Sigmoid colon (tissue), 7 donors: ENCODE results near the gene HYAL4. TPM values are rescaled to one million over a fixed set of nuclear protein-coding genes. Genes with fewer than 3 reads are reported as not detected.
"Not testable (repeated sequence)": the region's sequence is repeated elsewhere in the genome, so short reads cannot be mapped to it uniquely, and the experiment has no call there.

Experiments used
- DNase-seq: peaks from one replicate; pipeline ENCODE4 v3.0.0-alpha.2; 2019
- H3K27ac ChIP-seq, 4 donors: fragments of 200-600 bp; sonication (generic); one replicate each; pipeline ENCODE4 v1.5.1; 2016 to 2019; ENCODE audit warnings: mild to moderate bottlenecking in 1 of 4
- H3K27me3 ChIP-seq, 3 donors: fragments of 200-600 bp; sonication (generic); one replicate each; pipeline ENCODE4 v1.5.1; 2019; ENCODE audit warnings: mild to moderate bottlenecking in 1 of 3
- H3K36me3 ChIP-seq, 4 donors: fragments of 200-600 bp; sonication (generic); one replicate each; pipeline ENCODE4 v1.5.1; 2016 to 2019
- H3K4me1 ChIP-seq, 4 donors: fragments of 200-600 bp; sonication (generic); one replicate each; pipeline ENCODE4 v1.5.1; 2017 to 2019
- H3K4me3 ChIP-seq, 4 donors: fragments of 200-600 bp; sonication (generic); one replicate each; pipeline ENCODE4 v1.5.1; 2017 to 2019; ENCODE audit warnings: mild to moderate bottlenecking in 2 of 4, moderate library complexity in 1 of 4
- H3K9me3 ChIP-seq, 4 donors: fragments of 200-600 bp in 3 of 4; sonication (generic) in 3 of 4; one replicate each; pipeline versions ENCODE4 v1.5.1 to v1.6.1; 2013 to 2019
- EP300 ChIP-seq, 4 donors: sonication (generic); formaldehyde crosslinking; IDR thresholded peaks; one replicate each; pipeline ENCODE4 v1.6.1; 2017; ENCODE audit warnings: antibody characterized with exemption in 4 of 4
- POLR2A ChIP-seq, 2 donors: fragments of 450-650 bp; IDR thresholded peaks; one replicate each; pipeline ENCODE4 v1.6.1; 2016; ENCODE audit warnings: antibody characterized with exemption in 2 of 2, mild to moderate bottlenecking in 2 of 2, moderate library complexity in 2 of 2
- POLR2AphosphoS5 ChIP-seq, 4 donors: sonication (generic); formaldehyde crosslinking; IDR thresholded peaks; one replicate each; pipeline ENCODE4 v1.6.1; 2017; ENCODE audit warnings: antibody characterized with exemption in 4 of 4
- WGBS, 2 donors: extraction: QIAGEN DNeasy Blood & Tissue Kit; methylation state at CpG; one replicate each; pipeline ENCODE4 v1.1.7; 2013; 5-methylcytosine and 5-hydroxymethylcytosine counted together
- intact Hi-C: fragments of 100-400 bp; cut with DNase I; formaldehyde crosslinking; loops from one replicate; pipeline ENCODE4 v1.15.1; 2023
- polyA plus RNA-seq, 3 donors: library from polyadenylated mRNA; stranded (reverse); fragments of 200-250 nt; gene quantifications; one replicate each; pipeline ENCODE4 v1.2.3, GENCODE V29; 2013
- total RNA-seq, 4 donors: library from RNA; depleted of rRNA; stranded (reverse); fragments of >200 nt; gene quantifications; one replicate each; pipeline ENCODE4 v1.1.0, GENCODE V29; 2016
- TF ChIP-seq, protein P1 (sequence below), 4 experiments: fragments of 450-650 bp in 3 of 4; fragments of 200-600 bp in 1 of 4; IDR thresholded peaks; one replicate each; pipeline ENCODE4 v1.5.1; 2016 to 2019; ENCODE audit warnings: antibody characterized with exemption in 4 of 4, mild to moderate bottlenecking in 3 of 4, moderate library complexity in 2 of 4
- donor health status: healthy with polysubstance abuse.
- donor health status: Bipolar disorder and iron deficiency.
- donor health status: healthy.

Gene HYAL4
- total and polyA plus RNA-seq, 7 donors, result 0.09 TPM; not detected in 6

DNA sequence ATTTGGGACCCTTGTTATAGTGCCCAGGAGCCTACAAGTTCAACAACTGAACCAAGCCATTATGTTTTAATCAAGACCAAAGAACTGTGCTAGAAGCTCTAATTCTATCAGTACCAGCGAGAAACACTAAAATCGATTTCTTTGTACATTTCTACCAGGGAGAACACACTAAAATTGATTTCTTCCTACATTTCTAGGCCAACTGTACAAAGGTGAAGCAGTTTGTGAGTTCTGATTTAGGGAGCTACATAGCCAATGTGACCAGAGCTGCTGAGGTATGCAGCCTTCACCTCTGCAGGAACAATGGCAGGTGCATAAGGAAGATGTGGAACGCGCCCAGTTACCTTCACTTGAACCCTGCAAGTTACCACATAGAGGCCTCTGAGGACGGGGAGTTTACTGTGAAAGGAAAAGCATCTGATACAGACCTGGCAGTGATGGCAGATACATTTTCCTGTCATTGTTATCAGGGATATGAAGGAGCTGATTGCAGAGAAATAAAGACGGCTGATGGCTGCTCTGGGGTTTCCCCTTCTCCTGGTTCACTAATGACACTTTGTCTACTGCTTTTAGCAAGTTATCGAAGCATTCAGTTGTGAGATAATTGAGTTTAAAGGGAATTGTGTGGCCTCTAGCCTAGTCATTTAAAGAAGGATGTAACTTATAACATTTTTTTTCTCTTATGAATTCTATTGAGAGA, 31.7 kb downstream of the HYAL4 start:
- no peaks in the 10 kb centered on the region for H3K27me3 ChIP-seq
- TF ChIP-seq, protein P1, sequence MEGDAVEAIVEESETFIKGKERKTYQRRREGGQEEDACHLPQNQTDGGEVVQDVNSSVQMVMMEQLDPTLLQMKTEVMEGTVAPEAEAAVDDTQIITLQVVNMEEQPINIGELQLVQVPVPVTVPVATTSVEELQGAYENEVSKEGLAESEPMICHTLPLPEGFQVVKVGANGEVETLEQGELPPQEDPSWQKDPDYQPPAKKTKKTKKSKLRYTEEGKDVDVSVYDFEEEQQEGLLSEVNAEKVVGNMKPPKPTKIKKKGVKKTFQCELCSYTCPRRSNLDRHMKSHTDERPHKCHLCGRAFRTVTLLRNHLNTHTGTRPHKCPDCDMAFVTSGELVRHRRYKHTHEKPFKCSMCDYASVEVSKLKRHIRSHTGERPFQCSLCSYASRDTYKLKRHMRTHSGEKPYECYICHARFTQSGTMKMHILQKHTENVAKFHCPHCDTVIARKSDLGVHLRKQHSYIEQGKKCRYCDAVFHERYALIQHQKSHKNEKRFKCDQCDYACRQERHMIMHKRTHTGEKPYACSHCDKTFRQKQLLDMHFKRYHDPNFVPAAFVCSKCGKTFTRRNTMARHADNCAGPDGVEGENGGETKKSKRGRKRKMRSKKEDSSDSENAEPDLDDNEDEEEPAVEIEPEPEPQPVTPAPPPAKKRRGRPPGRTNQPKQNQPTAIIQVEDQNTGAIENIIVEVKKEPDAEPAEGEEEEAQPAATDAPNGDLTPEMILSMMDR (IDR thresholded peaks at IDR 0.05), result no peak
- TF ChIP-seq POLR2A (IDR thresholded peaks at IDR 0.05), result no peak
- no peak for TF ChIP-seq POLR2AphosphoS5 (IDR thresholded peaks at IDR 0.05)
- TF ChIP-seq EP300 (IDR thresholded peaks at IDR 0.05), result no peak
- intact Hi-C loops, result no loop called here
- H3K4me1 ChIP-seq, result no peaks in the 10 kb centered on the region
- H3K9me3 ChIP-seq, result no peaks in the 10 kb centered on the region
- no peak for DNase-seq
- H3K27ac ChIP-seq, result no peak overlapping the region
- H3K36me3 ChIP-seq, result no peaks in the 10 kb centered on the region
- 80 to 86% methylated on average over 7 of the region's 7 CpGs for WGBS, 2 donors
- no peak overlapping the region for H3K4me3 ChIP-seq

DNA sequence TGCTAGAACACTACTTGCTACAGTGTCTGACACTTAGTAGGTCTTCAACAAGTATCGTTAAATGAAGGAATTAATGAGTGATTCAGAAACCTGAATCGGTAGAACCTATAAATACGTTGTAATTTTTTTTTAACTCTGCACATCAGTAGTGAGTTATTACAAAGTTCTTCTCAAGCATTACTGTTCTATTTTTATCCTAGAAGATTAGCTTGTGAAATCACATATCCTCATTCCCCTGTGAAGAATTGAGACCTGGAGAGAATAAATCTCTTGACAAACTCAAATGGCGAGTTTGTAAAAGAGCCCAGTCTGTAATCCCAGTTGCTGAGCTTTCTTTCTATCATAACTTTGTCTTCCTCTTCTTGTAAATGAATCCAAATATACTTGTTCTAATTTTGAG, 34.7 kb downstream of the HYAL4 start:
- TF ChIP-seq POLR2AphosphoS5 (IDR thresholded peaks at IDR 0.05) (no peak), EP300 (IDR thresholded peaks at IDR 0.05) (no peak), POLR2A (IDR thresholded peaks at IDR 0.05) (no peak)
- TF ChIP-seq, protein P1 (IDR thresholded peaks at IDR 0.05), result no peak

DNA sequence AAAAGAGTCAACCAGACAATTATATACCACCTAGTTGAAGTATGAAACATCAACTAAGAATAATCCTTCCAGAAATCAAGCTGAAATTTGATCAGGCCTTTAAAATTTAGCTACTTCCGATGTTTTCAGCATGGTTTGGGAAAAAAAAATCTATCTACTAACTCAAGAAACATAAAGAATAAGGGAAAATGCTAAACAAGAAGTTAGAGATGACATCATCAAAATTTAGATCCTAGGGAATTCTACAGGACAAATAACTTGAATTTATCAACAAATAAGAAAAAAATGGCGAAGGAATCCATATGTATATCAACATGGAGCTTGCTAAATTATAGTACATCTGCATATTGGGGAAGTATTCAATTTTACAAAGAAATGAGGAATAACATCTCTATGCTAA, 36.3 kb downstream of the HYAL4 start:
- DNase-seq, result no peak
- H3K27me3 ChIP-seq, result no peaks in the 10 kb centered on the region
- no peaks in the 10 kb centered on the region for H3K9me3 ChIP-seq
- intact Hi-C loops, result no loop called here
- 68 to 98% methylated on average over 2 of the region's 2 CpGs for WGBS, 2 donors
- H3K27ac ChIP-seq, result no peak overlapping the region
- no peak overlapping the region for H3K4me3 ChIP-seq
- no peaks in the 10 kb centered on the region for H3K36me3 ChIP-seq
- H3K4me1 ChIP-seq, result no peaks in the 10 kb centered on the region
- TF ChIP-seq POLR2A (IDR thresholded peaks at IDR 0.05), result no peak
- TF ChIP-seq POLR2AphosphoS5 (IDR thresholded peaks at IDR 0.05), result no peak
- TF ChIP-seq, protein P1 (IDR thresholded peaks at IDR 0.05), result no peak
- TF ChIP-seq EP300 (IDR thresholded peaks at IDR 0.05), result no peak

More for the DNA sequence above, 34.7 kb downstream of the HYAL4 start:
- no peak overlapping the region for H3K27ac ChIP-seq
- intact Hi-C loops, result no loop called here
- H3K9me3 ChIP-seq, result no peaks in the 10 kb centered on the region
- H3K36me3 ChIP-seq, result no peaks in the 10 kb centered on the region
- DNase-seq, result no peak
- no peaks in the 10 kb centered on the region for H3K27me3 ChIP-seq
- WGBS, 2 donors, result 86 to 93% methylated on average over 4 of the region's 4 CpGs
- H3K4me1 ChIP-seq, result no peaks in the 10 kb centered on the region
- no peak overlapping the region for H3K4me3 ChIP-seq

DNA sequence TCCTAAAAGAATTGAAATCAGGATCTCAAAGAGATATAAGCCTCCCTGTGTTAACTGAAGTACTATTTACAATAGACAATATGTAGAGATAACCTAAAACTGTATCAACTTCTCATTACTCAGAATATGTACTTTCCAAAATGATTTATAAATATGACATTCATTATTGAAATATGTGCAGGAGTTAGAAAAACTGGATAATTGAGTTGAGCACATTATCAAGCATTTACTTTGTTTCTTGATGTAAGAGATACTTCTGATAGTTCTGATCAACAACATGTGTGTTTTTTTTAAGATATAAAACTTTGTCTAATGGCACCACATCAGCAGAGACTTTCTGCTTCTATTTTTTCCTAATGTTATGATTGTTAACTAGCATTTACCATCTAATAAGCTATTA, 38.2 kb downstream of the HYAL4 start:
- H3K4me3 ChIP-seq, result no peak overlapping the region
- H3K36me3 ChIP-seq, result no peaks in the 10 kb centered on the region
- no peak overlapping the region for H3K27ac ChIP-seq
- no peak for DNase-seq
- TF ChIP-seq POLR2AphosphoS5 (IDR thresholded peaks at IDR 0.05) (no peak), POLR2A (IDR thresholded peaks at IDR 0.05) (no peak), EP300 (IDR thresholded peaks at IDR 0.05) (no peak)
- TF ChIP-seq, protein P1 (IDR thresholded peaks at IDR 0.05), result no peak
- no peaks in the 10 kb centered on the region for H3K27me3 ChIP-seq
- no peaks in the 10 kb centered on the region for H3K9me3 ChIP-seq
- intact Hi-C loops, result no loop called here
- no peaks in the 10 kb centered on the region for H3K4me1 ChIP-seq

DNA sequence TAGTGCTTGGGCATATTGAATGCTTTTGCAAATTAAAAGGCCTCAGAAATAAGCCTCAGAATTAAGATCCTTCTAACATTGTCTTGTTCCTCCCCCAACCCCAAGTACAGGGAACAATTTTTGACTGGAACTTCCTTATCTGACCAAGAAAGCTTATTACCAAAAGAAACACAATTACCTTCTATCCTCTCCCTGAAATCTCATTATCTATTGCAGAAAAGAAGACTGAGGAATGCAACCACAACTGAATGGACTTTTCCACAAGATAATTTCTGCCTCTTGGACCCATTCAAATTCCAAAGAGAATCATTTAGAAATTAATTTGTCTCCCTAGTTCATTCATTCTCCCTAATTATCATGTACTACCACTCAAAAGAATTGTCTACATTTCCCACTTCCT, 43.2 kb downstream of the HYAL4 start:
- TF ChIP-seq EP300 (IDR thresholded peaks at IDR 0.05) (no peak), POLR2AphosphoS5 (IDR thresholded peaks at IDR 0.05) (no peak), POLR2A (IDR thresholded peaks at IDR 0.05) (no peak)
- TF ChIP-seq, protein P1 (IDR thresholded peaks at IDR 0.05), result no peak
- Histone ChIP-seq H3K4me1 (no peaks in the 10 kb centered on the region), H3K27me3 (no peaks in the 10 kb centered on the region), H3K4me3 (no peak overlapping the region), H3K9me3 (peaks cover 0 to 5% (median 0%) of the 10 kb centered on the region in 4 donors), H3K36me3 (no peaks in the 10 kb centered on the region), H3K27ac (no peak overlapping the region)
- intact Hi-C loops, result no loop called here
- no peak for DNase-seq

DNA sequence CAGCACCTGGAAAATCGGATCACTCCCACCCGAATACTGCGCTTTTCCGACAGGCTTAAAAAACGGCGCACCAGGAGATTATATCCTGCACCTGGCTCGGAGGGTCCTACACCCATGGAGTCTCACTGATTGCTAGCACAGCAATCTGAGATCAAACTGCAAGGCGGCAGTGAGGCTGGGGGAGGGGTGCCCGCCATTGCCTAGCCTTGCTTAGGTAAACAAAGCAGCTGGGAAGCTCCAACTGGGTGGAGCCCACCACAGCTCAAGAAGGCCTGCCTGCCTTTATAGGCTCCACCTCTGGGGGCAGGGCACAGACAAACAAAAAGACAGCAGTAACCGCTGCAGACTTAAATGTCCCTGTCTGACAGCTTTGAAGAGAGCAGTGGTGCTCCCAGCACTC, 49.8 kb downstream of the HYAL4 start:
- 93% methylated on average over 10 of the region's 10 CpGs for WGBS, 2 donors
- H3K27me3 ChIP-seq, H3K4me3 ChIP-seq, H3K27ac ChIP-seq, H3K9me3 ChIP-seq, DNase-seq, H3K36me3 ChIP-seq, H3K4me1 ChIP-seq, intact Hi-C loops: not testable (repeated sequence)
